ENCODE data around the gene PORCN.

PORCN gene

GRCh38 chrX:48476919-48477318 lies 31.9 kb upstream of the PORCN start:
- no peak for DNase-seq (ENCODE audit: low read depth)

GRCh38 chrX:48477960-48478755 lies 30.6 kb upstream of the PORCN start:
- DNase-seq (ENCODE audit: low read depth): no peak

GRCh38 chrX:48478806-48479205 lies 30.0 kb upstream of the PORCN start:
- DNase-seq (ENCODE audit: low read depth): no peak

GRCh38 chrX:48480142-48480541 lies 28.6 kb upstream of the PORCN start:
- no peak for DNase-seq (ENCODE audit: low read depth)

GRCh38 chrX:48480583-48480982 lies 28.2 kb upstream of the PORCN start:
- DNase-seq (ENCODE audit: low read depth): no peak

- DNase-seq (ENCODE audit: low read depth): no peak
Measured at GRCh38 chrX:48482526-48482925, 26.3 kb upstream of the PORCN start.

- DNase-seq (ENCODE audit: low read depth): no peak
Measured at GRCh38 chrX:48487362-48487798, 21.4 kb upstream of the PORCN start.

- DNase-seq (ENCODE audit: low read depth): no peak
Measured at GRCh38 chrX:48488034-48488433, 20.8 kb upstream of the PORCN start.

GRCh38 chrX:48489296-48489695 lies 19.5 kb upstream of the PORCN start:
- DNase-seq (ENCODE audit: low read depth): no peak

- DNase-seq (ENCODE audit: low read depth): no peak
Measured at GRCh38 chrX:48489892-48490291, 18.9 kb upstream of the PORCN start.

- no peak for DNase-seq (ENCODE audit: low read depth)
Measured at GRCh38 chrX:48490661-48491060, 18.1 kb upstream of the PORCN start.

GRCh38 chrX:48491809-48492208 lies 17.0 kb upstream of the PORCN start:
- no peak for DNase-seq (ENCODE audit: low read depth)

- DNase-seq (ENCODE audit: low read depth): no peak
Measured at GRCh38 chrX:48492293-48492910, 16.4 kb upstream of the PORCN start.

GRCh38 chrX:48493890-48494364 lies 14.9 kb upstream of the PORCN start:
- DNase-seq (ENCODE audit: low read depth): no peak

GRCh38 chrX:48496660-48497059 lies 12.1 kb upstream of the PORCN start:
- no peak for DNase-seq (ENCODE audit: low read depth)

- DNase-seq (ENCODE audit: low read depth): no peak
Measured at GRCh38 chrX:48497871-48498270, 10.9 kb upstream of the PORCN start.

- DNase-seq (ENCODE audit: low read depth): no peak
Measured at GRCh38 chrX:48498374-48498809, 10.4 kb upstream of the PORCN start.

- no peak for DNase-seq (ENCODE audit: low read depth)
Measured at GRCh38 chrX:48504261-48504660, 4.5 kb upstream of the PORCN start.

GRCh38 chrX:48505481-48505880 lies 3.3 kb upstream of the PORCN start:
- no peak for DNase-seq (ENCODE audit: low read depth)

- no peak for DNase-seq (ENCODE audit: low read depth)
Measured at GRCh38 chrX:48507246-48507645, 1.5 kb upstream of the PORCN start.

- DNase-seq (ENCODE audit: low read depth): no peak
Measured at GRCh38 chrX:48509245-48509590, 426 bp downstream of the PORCN start.

GRCh38 chrX:48509619-48510018 lies 827 bp downstream of the PORCN start:
- DNase-seq (ENCODE audit: low read depth): no peak

GRCh38 chrX:48511560-48511959 lies 2.8 kb downstream of the PORCN start:
- no peak for DNase-seq (ENCODE audit: low read depth)

Measured in fibroblast of the conjunctiva (primary cell).